ENCODE measurements around the gene FGFR2. TPM values are rescaled to one million over a fixed set of nuclear protein-coding genes. Genes with fewer than 3 reads are reported as not detected.

Gene FGFR2
- total RNA-seq, 1 donor from 2014 or later: 2.9 TPM

- DNase-seq (ENCODE audit: low spot score): no peak
- H3K36me3 Mint-ChIP-seq (ENCODE audit: low read depth): no peaks in the 10 kb centered on the region
- H3K4me1 Mint-ChIP-seq (ENCODE audit: low read depth): peaks cover 20% of the 10 kb centered on the region
- H3K9me3 Mint-ChIP-seq (ENCODE audit: low read depth): no peaks in the 10 kb centered on the region
- TF ChIP-seq CTCF (IDR thresholded peaks at IDR 0.05): no peak
- no peak overlapping the region for H3K27ac Mint-ChIP-seq (ENCODE audit: unreplicated experiment)
- no peaks in the 10 kb centered on the region for H3K27me3 Mint-ChIP-seq (ENCODE audit: low read depth)
- H3K4me3 Mint-ChIP-seq (ENCODE audit: unreplicated experiment): no peak overlapping the region
These were observed 78.8 kb downstream of the FGFR2 start for GRCh38 chr10:121519411-121519810.

- Mint-ChIP-seq H3K27me3 (ENCODE audit: low read depth) (no peaks in the 10 kb centered on the region), H3K4me3 (ENCODE audit: unreplicated experiment) (no peak overlapping the region), H3K27ac (ENCODE audit: unreplicated experiment) (no peak overlapping the region), H3K9me3 (ENCODE audit: low read depth) (no peaks in the 10 kb centered on the region), H3K36me3 (ENCODE audit: low read depth) (no peaks in the 10 kb centered on the region), H3K4me1 (ENCODE audit: low read depth) (peaks cover 15% of the 10 kb centered on the region)
- DNase-seq (ENCODE audit: low spot score): no peak
- no peak for TF ChIP-seq CTCF (IDR thresholded peaks at IDR 0.05)
These were observed 79.9 kb downstream of the FGFR2 start for GRCh38 chr10:121518333-121518732.

GRCh38 chr10:121516093-121516865 is 82.0 kb downstream of the FGFR2 start:
- no peak for DNase-seq (ENCODE audit: low spot score)

GRCh38 chr10:121514141-121514865 is 83.9 kb downstream of the FGFR2 start:
- Mint-ChIP-seq H3K4me3 (ENCODE audit: unreplicated experiment) (no peak overlapping the region), H3K36me3 (ENCODE audit: low read depth) (no peaks in the 10 kb centered on the region), H3K9me3 (ENCODE audit: low read depth) (no peaks in the 10 kb centered on the region), H3K27ac (ENCODE audit: unreplicated experiment) (no peak overlapping the region), H3K4me1 (ENCODE audit: low read depth) (peaks cover 24% of the 10 kb centered on the region), H3K27me3 (ENCODE audit: low read depth) (no peaks in the 10 kb centered on the region)
- TF ChIP-seq CTCF (IDR thresholded peaks at IDR 0.05): no peak
- DNase-seq (ENCODE audit: low spot score): no peak

More at GRCh38 chr10:121516093-121516865, 82.0 kb downstream of the FGFR2 start:
- Mint-ChIP-seq H3K36me3 (ENCODE audit: low read depth) (no peaks in the 10 kb centered on the region), H3K4me1 (ENCODE audit: low read depth) (peaks cover 12% of the 10 kb centered on the region), H3K27ac (ENCODE audit: unreplicated experiment) (no peak overlapping the region), H3K27me3 (ENCODE audit: low read depth) (no peaks in the 10 kb centered on the region), H3K4me3 (ENCODE audit: unreplicated experiment) (no peak overlapping the region), H3K9me3 (ENCODE audit: low read depth) (no peaks in the 10 kb centered on the region)
- no peak for TF ChIP-seq CTCF (IDR thresholded peaks at IDR 0.05)

- Mint-ChIP-seq H3K9me3 (ENCODE audit: low read depth) (no peaks in the 10 kb centered on the region), H3K4me1 (ENCODE audit: low read depth) (peaks cover 24% of the 10 kb centered on the region), H3K27me3 (ENCODE audit: low read depth) (peaks cover 1% of the 10 kb centered on the region), H3K27ac (ENCODE audit: unreplicated experiment) (no peak overlapping the region), H3K36me3 (ENCODE audit: low read depth) (no peaks in the 10 kb centered on the region), H3K4me3 (ENCODE audit: unreplicated experiment) (no peak overlapping the region)
- no peak for DNase-seq (ENCODE audit: low spot score)
- no peak for TF ChIP-seq CTCF (IDR thresholded peaks at IDR 0.05)
These were observed 86.3 kb downstream of the FGFR2 start for GRCh38 chr10:121511943-121512342.
